GM12891 (cell line): ENCODE measurements around the gene MANF.

Experiments
- POLR2A ChIP-seq: IDR thresholded peaks from 2 replicates; pipeline ENCODE4 v1.6.1; 2011; ENCODE audit warnings: low read depth, low read length, control low read depth
- POLR2AphosphoS5 ChIP-seq: IDR thresholded peaks from 2 replicates; pipeline ENCODE4 v1.6.1; 2011; ENCODE audit warnings: low read depth, low read length, control low read depth
- TAF1 ChIP-seq: IDR thresholded peaks from 2 replicates; pipeline ENCODE4 v1.6.1; 2011; ENCODE audit warnings: low read depth, low read length, control low read depth

DNA sequence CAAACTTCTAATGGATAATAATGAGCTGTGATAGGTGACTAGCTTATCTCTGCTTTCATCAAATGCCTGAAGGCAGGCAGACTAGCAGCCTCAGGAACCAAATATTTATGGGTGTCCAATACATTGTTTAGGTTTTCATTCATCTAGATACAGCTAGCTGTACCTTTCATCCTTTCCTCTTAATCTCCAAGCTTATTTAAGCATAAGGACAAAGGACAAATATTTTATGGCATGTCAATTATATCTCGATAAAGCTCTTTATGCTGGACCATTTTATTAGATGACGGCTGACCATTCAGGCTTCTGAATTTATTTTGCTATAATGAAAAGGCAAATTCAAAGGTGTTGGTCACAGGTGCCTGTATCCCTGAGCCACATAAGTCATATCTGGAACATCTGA lies 22.9 kb downstream of the MANF start:
- TF ChIP-seq POLR2AphosphoS5 (no peak), POLR2A (no peak), TAF1 (no peak)
